ENCODE data around the gene MUSTN1. TPM values are rescaled to one million over a fixed set of nuclear protein-coding genes. Genes with fewer than 3 reads are reported as not detected.

MUSTN1 gene
- total and polyA plus RNA-seq, 2 experiments from 2014 or later = 1.2 to 1.4 TPM

GRCh38 chr3:52786330-52787215 lies 48.2 kb downstream of the MUSTN1 start:
- H3K9me2 ChIP-seq (ENCODE audit: insufficient read depth) = peaks cover 6% of the 10 kb centered on the region; the same call in 1 of the 2 replicates
- peaks cover 26% of the 10 kb centered on the region for H3K27me3 Mint-ChIP-seq (ENCODE audit: insufficient read depth, low read depth, poor library complexity)
- peaks cover 12% of the 10 kb centered on the region for H3K4me1 Mint-ChIP-seq
- H3K4me3 Mint-ChIP-seq = no peak overlapping the region
- H3K27ac ChIP-seq (ENCODE audit: low read depth) = no peak overlapping the region
- no peak overlapping the region for H2AFZ ChIP-seq
- H3K27me3 ChIP-seq (ENCODE audit: insufficient read depth) = no peaks in the 10 kb centered on the region
- no peak for DNase-seq (ENCODE audit: low spot score)
- H3F3A ChIP-seq (replicated peaks; ENCODE audit: low read depth) = no peaks in the 10 kb centered on the region
- no peaks in the 10 kb centered on the region; the same call in 2 of the 3 replicates for H3K36me3 Mint-ChIP-seq (ENCODE audit: low read depth)
- no peaks in the 10 kb centered on the region for H3K4me1 ChIP-seq (ENCODE audit: insufficient read depth)
- H3K4me3 ChIP-seq = no peak overlapping the region
- no peak for ATAC-seq
- H3K4me2 ChIP-seq = no peak overlapping the region
- H3K27ac Mint-ChIP-seq = no peak overlapping the region
- H3K79me2 ChIP-seq (replicated peaks; ENCODE audit: insufficient read depth) = no peaks in the 10 kb centered on the region
- no peaks in the 10 kb centered on the region for H4K20me1 ChIP-seq (replicated peaks; ENCODE audit: insufficient read depth)
- no peaks in the 10 kb centered on the region for H3K9me3 Mint-ChIP-seq
- no peak for TF ChIP-seq REST (IDR thresholded peaks at IDR 0.05; ENCODE audit: unreplicated experiment)
- no peak for TF ChIP-seq ZNF462 (CRISPR knock-in tag; IDR thresholded peaks at IDR 0.05)
- no peak for TF ChIP-seq CREB1 (CRISPR knock-in tag; IDR thresholded peaks at IDR 0.05; ENCODE audit: low read depth)
- no peak for TF ChIP-seq NANOG (IDR thresholded peaks at IDR 0.05; ENCODE audit: borderline replicate concordance)
- no peak for TF ChIP-seq EZH2 (IDR thresholded peaks at IDR 0.05; ENCODE audit: low read depth, unreplicated experiment)
- no peak for TF ChIP-seq POLR2AphosphoS5 (IDR thresholded peaks at IDR 0.05; ENCODE audit: low read depth)
- no peak for TF ChIP-seq ZNF114 (CRISPR knock-in tag; IDR thresholded peaks at IDR 0.05)
- TF ChIP-seq ZNF331 (CRISPR knock-in tag; IDR thresholded peaks at IDR 0.05; ENCODE audit: low read depth) = no peak
- H3K36me3 ChIP-seq (ENCODE audit: insufficient read depth) = no peaks in the 10 kb centered on the region

Measured in GM23338 (cell line).